T-helper 2 cell treated with Interferon-gamma antibody and Interleukin-4, amounts not matched to agents 100 ng/mL and 5 ng/mL, for 36 hours (primary cell): ENCODE measurements around the gene LHX6. TPM values are rescaled to one million over a fixed set of nuclear protein-coding genes. Genes with fewer than 3 reads are reported as not detected.

Experiments used
- intact Hi-C: fragments of 100-400 bp; cut with micrococcal nuclease; formaldehyde crosslinking; loops from one replicate; pipeline ENCODE4 v1.15.1; 2023
- total RNA-seq: library from RNA; stranded (reverse); gene quantifications from 2 replicates; pipeline ENCODE4 v1.2.3, GENCODE V29; 2022

The LHX6 gene
- total RNA-seq, 1 donor from 2014 or later, result not detected

- intact Hi-C loops, result no loop called here
These were observed 11.0 kb upstream of the LHX6 start for GRCh38 chr9:122239722-122240121.

- intact Hi-C loops, result no loop called here
These were observed 7.9 kb upstream of the LHX6 start for GRCh38 chr9:122236681-122237080.

GRCh38 chr9:122234022-122234748, 5.4 kb upstream of the LHX6 start:
- intact Hi-C loops, result no loop called here

GRCh38 chr9:122232796-122233306, 4.1 kb upstream of the LHX6 start:
- intact Hi-C loops, result no loop called here

GRCh38 chr9:122229485-122229837, 704 bp upstream of the LHX6 start:
- intact Hi-C loops, result no loop called here

GRCh38 chr9:122228191-122228567, 578 bp downstream of the LHX6 start:
- intact Hi-C loops, result no loop called here

GRCh38 chr9:122227575-122227900, 1.2 kb downstream of the LHX6 start:
- intact Hi-C loops, result no loop called here

GRCh38 chr9:122226758-122227574, 1.8 kb downstream of the LHX6 start:
- intact Hi-C loops, result no loop called here

GRCh38 chr9:122226142-122226757, 2.5 kb downstream of the LHX6 start:
- intact Hi-C loops, result no loop called here

GRCh38 chr9:122225312-122226141, 3.2 kb downstream of the LHX6 start:
- intact Hi-C loops, result no loop called here

GRCh38 chr9:122223435-122223834, 5.3 kb downstream of the LHX6 start:
- intact Hi-C loops, result no loop called here

GRCh38 chr9:122222791-122223190, 6.0 kb downstream of the LHX6 start:
- intact Hi-C loops, result no loop called here

- intact Hi-C loops, result no loop called here
These were observed 7.5 kb downstream of the LHX6 start for GRCh38 chr9:122221183-122221811.

GRCh38 chr9:122220673-122221182, 8.0 kb downstream of the LHX6 start:
- intact Hi-C loops, result no loop called here

- intact Hi-C loops, result no loop called here
These were observed 8.7 kb downstream of the LHX6 start for GRCh38 chr9:122219856-122220672.

- intact Hi-C loops, result no loop called here
These were observed 9.6 kb downstream of the LHX6 start for GRCh38 chr9:122218935-122219855.

- intact Hi-C loops, result no loop called here
These were observed 10.5 kb downstream of the LHX6 start for GRCh38 chr9:122218071-122218934.

GRCh38 chr9:122217640-122218039, 11.1 kb downstream of the LHX6 start:
- intact Hi-C loops, result no loop called here
